ENCODE data around the gene LINC01488. TPM values are rescaled to one million over a fixed set of nuclear protein-coding genes. Genes with fewer than 3 reads are reported as not detected.
A peak's percentile ranks its signal among the peaks of the same experiment; 100 is the strongest.

Gene LINC01488
- total and polyA plus RNA-seq, 7 donors = 0.36 TPM; not detected in 6

DNA sequence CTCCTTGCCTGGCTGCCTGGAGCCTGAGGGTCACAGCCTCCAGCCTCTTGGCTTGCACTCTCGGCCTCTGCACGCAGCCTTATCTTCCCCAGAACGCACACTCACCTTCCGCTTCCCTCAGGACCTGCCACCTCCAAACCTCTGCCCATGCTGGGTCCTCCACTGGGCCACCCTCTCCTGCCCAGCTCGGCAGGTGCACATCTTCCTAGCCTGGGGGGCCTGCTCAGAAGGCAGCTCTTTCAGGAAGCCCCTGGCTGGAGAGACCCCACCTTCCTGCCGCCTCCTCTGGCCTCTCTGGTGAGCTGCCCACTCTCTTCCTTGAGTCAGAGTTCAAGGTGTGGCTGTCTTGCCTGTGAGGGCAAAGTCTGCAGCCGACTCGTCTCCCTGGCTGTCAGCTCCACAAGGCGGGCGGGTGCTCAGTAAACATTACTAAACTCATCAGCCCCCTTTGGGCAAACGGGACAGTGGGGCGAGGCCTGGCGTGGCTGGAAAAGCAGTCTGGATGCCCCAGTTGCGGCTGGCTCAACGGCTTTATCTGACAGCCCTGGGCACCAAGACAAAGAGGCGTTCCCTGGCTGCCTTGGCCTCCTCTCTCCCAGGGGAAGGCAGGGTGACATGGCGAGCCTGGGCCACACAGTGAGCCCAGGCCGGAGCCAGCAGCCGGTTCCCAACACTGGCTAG, 1.7 kb upstream of the LINC01488 start:
- intact Hi-C loops (cut with DNase I) = no loop called here
- Histone ChIP-seq H3K4me3 (no peak overlapping the region), H3K27ac (no peak overlapping the region), H3K4me1 (peaks cover 0 to 9% (median under 1%) of the 10 kb centered on the region in 4 donors), H3K27me3 (no peaks in the 10 kb centered on the region), H3K36me3 (no peaks in the 10 kb centered on the region), H3K9me3 (no peaks in the 10 kb centered on the region)
- 19 to 67% methylated on average over 19 of the region's 19 CpGs for WGBS, 2 donors
- DNase-seq = no peak
- TF ChIP-seq EP300 (IDR thresholded peaks at IDR 0.05) = no peak
- TF ChIP-seq, protein P1, sequence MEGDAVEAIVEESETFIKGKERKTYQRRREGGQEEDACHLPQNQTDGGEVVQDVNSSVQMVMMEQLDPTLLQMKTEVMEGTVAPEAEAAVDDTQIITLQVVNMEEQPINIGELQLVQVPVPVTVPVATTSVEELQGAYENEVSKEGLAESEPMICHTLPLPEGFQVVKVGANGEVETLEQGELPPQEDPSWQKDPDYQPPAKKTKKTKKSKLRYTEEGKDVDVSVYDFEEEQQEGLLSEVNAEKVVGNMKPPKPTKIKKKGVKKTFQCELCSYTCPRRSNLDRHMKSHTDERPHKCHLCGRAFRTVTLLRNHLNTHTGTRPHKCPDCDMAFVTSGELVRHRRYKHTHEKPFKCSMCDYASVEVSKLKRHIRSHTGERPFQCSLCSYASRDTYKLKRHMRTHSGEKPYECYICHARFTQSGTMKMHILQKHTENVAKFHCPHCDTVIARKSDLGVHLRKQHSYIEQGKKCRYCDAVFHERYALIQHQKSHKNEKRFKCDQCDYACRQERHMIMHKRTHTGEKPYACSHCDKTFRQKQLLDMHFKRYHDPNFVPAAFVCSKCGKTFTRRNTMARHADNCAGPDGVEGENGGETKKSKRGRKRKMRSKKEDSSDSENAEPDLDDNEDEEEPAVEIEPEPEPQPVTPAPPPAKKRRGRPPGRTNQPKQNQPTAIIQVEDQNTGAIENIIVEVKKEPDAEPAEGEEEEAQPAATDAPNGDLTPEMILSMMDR (IDR thresholded peaks at IDR 0.05) = no peak
- no peak for TF ChIP-seq POLR2AphosphoS5 (IDR thresholded peaks at IDR 0.05)
- TF ChIP-seq POLR2A (IDR thresholded peaks at IDR 0.05) = peak in 1 of 2 donors; percentile 39

DNA sequence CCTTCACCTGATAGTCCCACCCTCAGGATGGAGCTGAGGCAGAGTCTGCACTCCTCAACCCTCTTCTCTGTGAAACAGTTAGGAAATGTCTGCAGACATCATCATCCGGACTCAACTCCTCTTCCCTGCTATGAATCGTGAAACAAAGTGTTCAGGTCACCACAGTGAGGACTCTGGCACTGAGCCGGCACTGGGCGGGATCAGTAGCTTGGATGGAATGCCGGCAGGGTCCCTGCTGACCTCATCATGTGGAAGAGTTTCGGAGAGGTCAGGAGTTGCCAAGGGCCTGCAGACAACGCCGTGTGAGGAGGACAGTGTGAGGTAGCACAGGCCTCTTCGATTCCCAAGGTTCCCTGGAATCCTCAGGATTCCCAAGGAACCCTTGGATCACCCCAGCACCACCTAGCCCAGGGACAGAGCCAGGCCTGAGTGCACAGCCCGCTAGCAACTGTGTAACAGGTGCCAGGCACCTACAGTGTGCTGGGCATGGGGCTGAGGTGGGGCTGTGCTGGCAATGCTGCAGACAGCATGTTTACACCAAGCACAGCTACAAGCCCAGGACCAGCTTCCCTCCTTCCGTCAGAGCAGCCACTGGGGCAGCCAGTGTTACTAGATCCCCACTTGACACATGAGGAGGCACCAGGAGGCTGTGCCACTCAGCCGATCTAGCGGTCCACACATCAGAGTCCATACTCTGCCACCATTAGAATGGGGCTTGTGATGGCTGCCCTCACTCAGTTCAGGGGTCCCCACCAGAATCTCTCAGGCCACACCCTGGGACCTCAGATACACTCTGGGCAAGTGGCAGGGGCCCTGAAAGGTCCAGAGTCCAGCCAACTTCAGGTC, 693 bp upstream of the LINC01488 start:
- no peak for DNase-seq
- H3K4me3 ChIP-seq = no peak overlapping the region
- H3K9me3 ChIP-seq = no peaks in the 10 kb centered on the region
- TF ChIP-seq POLR2AphosphoS5 (IDR thresholded peaks at IDR 0.05) (no peak), EP300 (IDR thresholded peaks at IDR 0.05) (no peak), POLR2A (IDR thresholded peaks at IDR 0.05) (no peak)
- TF ChIP-seq, protein P1 (IDR thresholded peaks at IDR 0.05) = no peak
- H3K4me1 ChIP-seq = peaks cover 0 to 9% (median 0%) of the 10 kb centered on the region in 4 donors
- H3K36me3 ChIP-seq = no peaks in the 10 kb centered on the region
- intact Hi-C loops (cut with DNase I) = no loop called here
- WGBS, 2 donors = 38 to 71% methylated on average over 13 of the region's 13 CpGs
- H3K27me3 ChIP-seq = no peaks in the 10 kb centered on the region
- H3K27ac ChIP-seq = no peak overlapping the region

DNA sequence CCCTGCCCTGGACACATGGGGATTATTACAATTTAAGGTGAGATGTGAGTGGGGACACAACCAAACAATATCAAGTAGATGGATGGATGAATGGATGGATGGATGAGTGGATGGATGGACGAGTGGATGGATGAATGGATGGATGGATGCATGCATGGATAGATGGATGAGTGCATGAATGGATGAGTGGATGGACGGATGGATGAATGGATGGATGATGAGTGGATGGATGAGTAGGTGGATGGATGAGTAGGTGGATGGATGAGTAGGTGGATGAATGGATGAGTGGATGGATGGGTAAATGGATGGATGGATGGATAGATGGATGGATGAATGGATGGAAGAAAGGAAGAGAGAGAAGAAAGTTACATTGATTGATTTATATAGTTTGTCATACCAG, 859 bp downstream of the LINC01488 start:
- intact Hi-C loops (cut with DNase I) = no loop called here
- 66 to 90% methylated on average over 2 of the region's 2 CpGs for WGBS, 2 donors
- H3K4me1 ChIP-seq = peaks cover 0 to 9% (median 0%) of the 10 kb centered on the region in 4 donors
- H3K4me3 ChIP-seq = no peak overlapping the region
- H3K27ac ChIP-seq = no peak overlapping the region
- no peak for DNase-seq
- H3K9me3 ChIP-seq = no peaks in the 10 kb centered on the region
- TF ChIP-seq, protein P1 (IDR thresholded peaks at IDR 0.05) = no peak
- TF ChIP-seq POLR2AphosphoS5 (IDR thresholded peaks at IDR 0.05) = no peak
- no peak for TF ChIP-seq EP300 (IDR thresholded peaks at IDR 0.05)
- TF ChIP-seq POLR2A (IDR thresholded peaks at IDR 0.05) = no peak
- H3K36me3 ChIP-seq = no peaks in the 10 kb centered on the region
- no peaks in the 10 kb centered on the region for H3K27me3 ChIP-seq

DNA sequence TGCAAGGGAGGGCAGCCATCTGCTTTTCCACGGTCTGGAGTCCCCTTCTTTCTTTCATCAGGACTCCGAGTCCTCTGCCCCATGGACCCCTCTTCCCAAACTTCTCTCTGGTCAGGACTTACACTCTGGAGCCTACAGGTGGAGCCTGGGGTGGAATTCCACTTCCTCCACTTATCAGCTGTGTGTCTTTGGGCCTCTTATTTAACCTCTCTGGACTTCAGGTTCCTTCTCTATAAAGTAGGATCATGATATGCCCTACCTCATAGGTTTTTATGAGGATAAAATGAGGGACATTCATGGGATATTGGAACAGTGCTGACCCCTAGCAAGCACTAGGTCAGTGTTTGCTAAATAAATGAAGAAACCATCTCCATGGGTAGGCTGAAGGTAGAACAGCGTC, 1.7 kb downstream of the LINC01488 start:
- DNase-seq = no peak

More for the DNA sequence above, 1.7 kb downstream of the LINC01488 start:
- intact Hi-C loops (cut with DNase I) = no loop called here
- Histone ChIP-seq H3K9me3 (no peaks in the 10 kb centered on the region), H3K4me1 (peaks cover 0 to 9% (median 0%) of the 10 kb centered on the region in 4 donors), H3K4me3 (no peak overlapping the region), H3K27ac (no peak overlapping the region), H3K36me3 (no peaks in the 10 kb centered on the region), H3K27me3 (no peaks in the 10 kb centered on the region)
- TF ChIP-seq, protein P1 (IDR thresholded peaks at IDR 0.05) = no peak
- no peak for TF ChIP-seq POLR2AphosphoS5 (IDR thresholded peaks at IDR 0.05)
- TF ChIP-seq EP300 (IDR thresholded peaks at IDR 0.05) = no peak
- WGBS, 2 donors = 86% methylated on average over 3 of the region's 3 CpGs

All from sigmoid colon (tissue), 7 donors.